ENCODE results near the gene MLEC.

MLEC gene

GRCh38 chr12:120674097-120674636, 12.8 kb upstream of the MLEC start:
- TF ChIP-seq ZNF565 (CRISPR knock-in tag; conservative IDR thresholded peaks at IDR 0.05; ENCODE audit: low read depth): no peak
- no peak for TF ChIP-seq CSDC2 (CRISPR knock-in tag; IDR thresholded peaks at IDR 0.05)
- TF ChIP-seq ZFP30 (CRISPR knock-in tag; IDR thresholded peaks at IDR 0.05): no peak
- no peak for TF ChIP-seq TCF4 (CRISPR knock-in tag; IDR thresholded peaks at IDR 0.05; ENCODE audit: borderline replicate concordance)
- TF ChIP-seq ESRRG (CRISPR knock-in tag; IDR thresholded peaks at IDR 0.05): no peak
- TF ChIP-seq, protein P1, sequence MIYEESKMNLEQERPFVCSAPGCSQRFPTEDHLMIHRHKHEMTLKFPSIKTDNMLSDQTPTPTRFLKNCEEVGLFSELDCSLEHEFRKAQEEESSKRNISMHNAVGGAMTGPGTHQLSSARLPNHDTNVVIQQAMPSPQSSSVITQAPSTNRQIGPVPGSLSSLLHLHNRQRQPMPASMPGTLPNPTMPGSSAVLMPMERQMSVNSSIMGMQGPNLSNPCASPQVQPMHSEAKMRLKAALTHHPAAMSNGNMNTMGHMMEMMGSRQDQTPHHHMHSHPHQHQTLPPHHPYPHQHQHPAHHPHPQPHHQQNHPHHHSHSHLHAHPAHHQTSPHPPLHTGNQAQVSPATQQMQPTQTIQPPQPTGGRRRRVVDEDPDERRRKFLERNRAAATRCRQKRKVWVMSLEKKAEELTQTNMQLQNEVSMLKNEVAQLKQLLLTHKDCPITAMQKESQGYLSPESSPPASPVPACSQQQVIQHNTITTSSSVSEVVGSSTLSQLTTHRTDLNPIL (CRISPR knock-in tag; IDR thresholded peaks at IDR 0.05; ENCODE audit: low read depth): no peak
- no peak for TF ChIP-seq ZNF8 (CRISPR knock-in tag; IDR thresholded peaks at IDR 0.05)
- TF ChIP-seq SNAI2 (CRISPR knock-in tag; IDR thresholded peaks at IDR 0.05): no peak
- no peak for TF ChIP-seq GLIS3 (CRISPR knock-in tag; IDR thresholded peaks at IDR 0.05)
- no peak for TF ChIP-seq BACH2 (CRISPR knock-in tag; IDR thresholded peaks at IDR 0.05; ENCODE audit: borderline replicate concordance)
- no peak for TF ChIP-seq ZC3H10 (CRISPR knock-in tag; IDR thresholded peaks at IDR 0.05)
- no peak for TF ChIP-seq PPARA (CRISPR knock-in tag; IDR thresholded peaks at IDR 0.05; ENCODE audit: borderline replicate concordance)
- no peak for TF ChIP-seq TOX (CRISPR knock-in tag; IDR thresholded peaks at IDR 0.05; ENCODE audit: borderline replicate concordance)
- TF ChIP-seq, protein P2, sequence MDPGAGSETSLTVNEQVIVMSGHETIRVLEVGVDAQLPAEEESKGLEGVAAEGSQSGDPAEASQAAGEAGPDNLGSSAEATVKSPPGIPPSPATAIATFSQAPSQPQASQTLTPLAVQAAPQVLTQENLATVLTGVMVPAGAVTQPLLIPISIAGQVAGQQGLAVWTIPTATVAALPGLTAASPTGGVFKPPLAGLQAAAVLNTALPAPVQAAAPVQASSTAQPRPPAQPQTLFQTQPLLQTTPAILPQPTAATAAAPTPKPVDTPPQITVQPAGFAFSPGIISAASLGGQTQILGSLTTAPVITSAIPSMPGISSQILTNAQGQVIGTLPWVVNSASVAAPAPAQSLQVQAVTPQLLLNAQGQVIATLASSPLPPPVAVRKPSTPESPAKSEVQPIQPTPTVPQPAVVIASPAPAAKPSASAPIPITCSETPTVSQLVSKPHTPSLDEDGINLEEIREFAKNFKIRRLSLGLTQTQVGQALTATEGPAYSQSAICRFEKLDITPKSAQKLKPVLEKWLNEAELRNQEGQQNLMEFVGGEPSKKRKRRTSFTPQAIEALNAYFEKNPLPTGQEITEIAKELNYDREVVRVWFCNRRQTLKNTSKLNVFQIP (CRISPR knock-in tag; IDR thresholded peaks at IDR 0.05; ENCODE audit: borderline replicate concordance, low read depth): no peak
- no peak for TF ChIP-seq CSRNP3 (CRISPR knock-in tag; IDR thresholded peaks at IDR 0.05)
- no peak for TF ChIP-seq RARB (CRISPR knock-in tag; IDR thresholded peaks at IDR 0.05)
- no peak for TF ChIP-seq ZFP3 (CRISPR knock-in tag; IDR thresholded peaks at IDR 0.05)
- TF ChIP-seq, protein P3, sequence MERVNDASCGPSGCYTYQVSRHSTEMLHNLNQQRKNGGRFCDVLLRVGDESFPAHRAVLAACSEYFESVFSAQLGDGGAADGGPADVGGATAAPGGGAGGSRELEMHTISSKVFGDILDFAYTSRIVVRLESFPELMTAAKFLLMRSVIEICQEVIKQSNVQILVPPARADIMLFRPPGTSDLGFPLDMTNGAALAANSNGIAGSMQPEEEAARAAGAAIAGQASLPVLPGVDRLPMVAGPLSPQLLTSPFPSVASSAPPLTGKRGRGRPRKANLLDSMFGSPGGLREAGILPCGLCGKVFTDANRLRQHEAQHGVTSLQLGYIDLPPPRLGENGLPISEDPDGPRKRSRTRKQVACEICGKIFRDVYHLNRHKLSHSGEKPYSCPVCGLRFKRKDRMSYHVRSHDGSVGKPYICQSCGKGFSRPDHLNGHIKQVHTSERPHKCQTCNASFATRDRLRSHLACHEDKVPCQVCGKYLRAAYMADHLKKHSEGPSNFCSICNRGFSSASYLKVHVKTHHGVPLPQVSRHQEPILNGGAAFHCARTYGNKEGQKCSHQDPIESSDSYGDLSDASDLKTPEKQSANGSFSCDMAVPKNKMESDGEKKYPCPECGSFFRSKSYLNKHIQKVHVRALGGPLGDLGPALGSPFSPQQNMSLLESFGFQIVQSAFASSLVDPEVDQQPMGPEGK (CRISPR knock-in tag; IDR thresholded peaks at IDR 0.05; ENCODE audit: borderline replicate concordance): no peak
- no peak for TF ChIP-seq ISL1 (CRISPR knock-in tag; IDR thresholded peaks at IDR 0.05)
- no peak for ATAC-seq

GRCh38 chr12:120677765-120678473, 9.0 kb upstream of the MLEC start:
- TF ChIP-seq BACH2 (CRISPR knock-in tag; IDR thresholded peaks at IDR 0.05; ENCODE audit: borderline replicate concordance) (no peak), RARB (CRISPR knock-in tag; IDR thresholded peaks at IDR 0.05) (no peak), ZNF8 (CRISPR knock-in tag; IDR thresholded peaks at IDR 0.05) (no peak), ZNF70 (CRISPR knock-in tag; IDR thresholded peaks at IDR 0.05) (no peak)

DNA sequence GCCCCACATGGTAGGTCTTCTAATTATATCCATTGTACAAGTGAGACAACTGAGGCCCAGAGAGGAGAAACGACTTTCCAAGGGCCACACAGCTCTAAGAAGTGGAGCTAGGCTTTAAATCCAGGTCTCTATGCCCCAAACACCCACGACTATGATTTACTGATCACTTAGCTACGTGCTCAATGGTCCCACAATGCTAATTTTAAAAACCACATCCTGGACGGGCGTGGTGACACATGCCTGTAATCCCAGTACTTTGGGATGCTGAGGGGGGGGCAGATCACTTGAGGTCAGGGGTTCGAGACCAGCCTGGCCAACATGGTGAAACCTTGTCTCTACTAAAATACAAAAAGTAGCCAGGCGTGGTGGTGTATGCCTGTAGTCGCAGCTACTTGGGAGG, 8.4 kb upstream of the MLEC start:
- no peak for ATAC-seq
- TF ChIP-seq ARNTL (CRISPR knock-in tag; IDR thresholded peaks at IDR 0.05; ENCODE audit: borderline replicate concordance, low read depth) (no peak), ZNF8 (CRISPR knock-in tag; IDR thresholded peaks at IDR 0.05) (peak; percentile 23; the same call in 1 of the 2 replicates)

More at GRCh38 chr12:120677765-120678473, 9.0 kb upstream of the MLEC start:
- no peak for ATAC-seq

DNA sequence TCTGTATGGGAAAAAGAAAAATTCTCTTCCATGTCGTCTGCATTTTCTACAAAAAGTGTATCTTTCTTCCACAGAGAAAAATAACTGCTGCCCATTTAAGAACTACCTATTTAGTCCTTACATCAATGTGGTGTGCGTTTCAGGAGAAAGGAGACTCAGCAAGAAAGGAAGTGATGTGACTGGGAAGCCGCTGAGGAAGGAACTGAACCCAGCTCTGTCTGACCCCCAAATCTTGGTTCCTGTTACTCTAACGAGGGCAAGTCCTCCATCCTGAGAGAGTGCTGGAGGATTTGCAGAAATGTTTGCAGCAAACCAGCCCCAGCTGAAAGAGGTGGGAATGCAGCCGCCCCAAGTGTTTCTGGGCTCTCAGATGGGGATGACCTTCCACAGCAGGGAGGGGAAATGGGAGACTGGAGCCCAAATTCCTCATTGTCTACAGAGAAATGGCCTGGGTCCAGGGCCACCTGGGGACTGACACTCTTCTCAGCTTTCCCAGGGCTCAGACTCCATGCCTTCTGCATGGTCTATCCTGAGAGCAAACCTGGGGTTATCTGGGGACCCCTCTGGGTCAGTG, 6.7 kb upstream of the MLEC start:
- ATAC-seq: no peak
- no peak for TF ChIP-seq ZNF70 (CRISPR knock-in tag; IDR thresholded peaks at IDR 0.05)
- no peak for TF ChIP-seq PPARA (CRISPR knock-in tag; IDR thresholded peaks at IDR 0.05; ENCODE audit: borderline replicate concordance)
- TF ChIP-seq TOX (CRISPR knock-in tag; IDR thresholded peaks at IDR 0.05; ENCODE audit: borderline replicate concordance): no peak
- TF ChIP-seq, protein P1 (CRISPR knock-in tag; IDR thresholded peaks at IDR 0.05; ENCODE audit: low read depth): no peak
- TF ChIP-seq, protein P4, sequence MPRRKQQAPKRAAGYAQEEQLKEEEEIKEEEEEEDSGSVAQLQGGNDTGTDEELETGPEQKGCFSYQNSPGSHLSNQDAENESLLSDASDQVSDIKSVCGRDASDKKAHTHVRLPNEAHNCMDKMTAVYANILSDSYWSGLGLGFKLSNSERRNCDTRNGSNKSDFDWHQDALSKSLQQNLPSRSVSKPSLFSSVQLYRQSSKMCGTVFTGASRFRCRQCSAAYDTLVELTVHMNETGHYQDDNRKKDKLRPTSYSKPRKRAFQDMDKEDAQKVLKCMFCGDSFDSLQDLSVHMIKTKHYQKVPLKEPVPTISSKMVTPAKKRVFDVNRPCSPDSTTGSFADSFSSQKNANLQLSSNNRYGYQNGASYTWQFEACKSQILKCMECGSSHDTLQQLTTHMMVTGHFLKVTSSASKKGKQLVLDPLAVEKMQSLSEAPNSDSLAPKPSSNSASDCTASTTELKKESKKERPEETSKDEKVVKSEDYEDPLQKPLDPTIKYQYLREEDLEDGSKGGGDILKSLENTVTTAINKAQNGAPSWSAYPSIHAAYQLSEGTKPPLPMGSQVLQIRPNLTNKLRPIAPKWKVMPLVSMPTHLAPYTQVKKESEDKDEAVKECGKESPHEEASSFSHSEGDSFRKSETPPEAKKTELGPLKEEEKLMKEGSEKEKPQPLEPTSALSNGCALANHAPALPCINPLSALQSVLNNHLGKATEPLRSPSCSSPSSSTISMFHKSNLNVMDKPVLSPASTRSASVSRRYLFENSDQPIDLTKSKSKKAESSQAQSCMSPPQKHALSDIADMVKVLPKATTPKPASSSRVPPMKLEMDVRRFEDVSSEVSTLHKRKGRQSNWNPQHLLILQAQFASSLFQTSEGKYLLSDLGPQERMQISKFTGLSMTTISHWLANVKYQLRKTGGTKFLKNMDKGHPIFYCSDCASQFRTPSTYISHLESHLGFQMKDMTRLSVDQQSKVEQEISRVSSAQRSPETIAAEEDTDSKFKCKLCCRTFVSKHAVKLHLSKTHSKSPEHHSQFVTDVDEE (CRISPR knock-in tag; IDR thresholded peaks at IDR 0.05): no peak
- no peak for TF ChIP-seq ZC3H10 (CRISPR knock-in tag; IDR thresholded peaks at IDR 0.05)
- no peak for TF ChIP-seq BACH2 (CRISPR knock-in tag; IDR thresholded peaks at IDR 0.05; ENCODE audit: borderline replicate concordance)
- TF ChIP-seq RARB (CRISPR knock-in tag; IDR thresholded peaks at IDR 0.05): no peak
- TF ChIP-seq CSRNP3 (CRISPR knock-in tag; IDR thresholded peaks at IDR 0.05): no peak
- TF ChIP-seq ISL1 (CRISPR knock-in tag; IDR thresholded peaks at IDR 0.05): no peak
- no peak for TF ChIP-seq ZFP30 (CRISPR knock-in tag; IDR thresholded peaks at IDR 0.05)

Data from SK-N-SH treated with all-trans-retinoic acid at 6 μM for 48 hours (cell line).